ENCODE results near the gene SOX1. TPM values are rescaled to one million over a fixed set of nuclear protein-coding genes. Genes with fewer than 3 reads are reported as not detected.
A peak's percentile ranks its signal among the peaks of the same experiment; 100 is the strongest.

SOX1 gene
- polyA plus RNA-seq, 1 donor = not detected

- DNase-seq = no peak
These were observed 7.3 kb upstream of the SOX1 start for GRCh38 chr13:112059457-112060281.

DNA sequence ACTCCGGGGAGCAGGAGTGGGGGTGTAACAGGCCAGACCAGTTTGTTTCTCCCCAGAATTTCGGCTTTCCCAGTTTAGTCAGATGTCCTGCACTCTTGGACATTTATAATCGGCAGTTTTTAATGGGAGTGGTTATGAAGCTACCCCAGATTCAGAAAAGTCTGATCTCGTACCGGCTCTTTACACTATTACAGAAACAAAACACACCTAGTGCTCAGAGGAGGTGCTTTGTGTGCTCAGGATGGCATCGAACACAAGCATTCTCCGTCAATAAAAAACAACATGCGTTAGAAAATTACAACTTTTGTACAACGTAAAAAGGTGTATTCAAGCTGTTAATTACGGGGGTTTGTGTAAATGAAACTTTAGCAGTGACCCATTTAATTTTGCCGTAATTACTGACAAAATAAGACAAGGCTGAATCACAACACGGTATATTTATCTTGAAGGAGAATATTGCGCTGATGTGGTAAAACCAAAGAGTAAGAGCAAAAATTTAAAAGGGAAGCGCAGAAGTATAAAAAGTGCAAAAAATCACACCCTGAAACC, 6.6 kb upstream of the SOX1 start:
- DNase-seq = no peak

DNA sequence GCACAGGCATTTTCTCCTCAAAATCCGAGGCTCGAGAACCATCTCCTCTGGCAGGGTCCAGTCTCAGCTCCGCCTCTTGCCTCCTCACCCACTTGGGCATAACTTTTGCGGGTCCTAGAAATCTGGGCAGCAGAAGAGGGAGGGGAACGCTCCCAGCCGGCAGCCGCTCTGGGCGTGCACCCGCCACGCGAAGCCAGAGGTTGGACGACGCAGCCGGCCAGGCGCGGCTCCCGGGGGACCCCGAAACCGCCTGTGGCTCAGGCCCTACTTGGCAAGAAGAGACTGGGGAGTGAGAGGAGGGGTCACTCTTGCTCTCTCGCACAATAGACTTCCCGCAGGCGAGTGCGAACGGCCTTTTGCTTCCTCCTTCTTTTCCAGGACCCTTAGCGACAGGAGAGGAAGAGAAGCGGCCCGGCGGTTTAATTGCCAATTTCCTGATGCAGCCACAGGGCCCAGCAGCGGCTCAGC, 6.0 kb upstream of the SOX1 start:
- DNase-seq = no peak

GRCh38 chr13:112061367-112062061, 5.4 kb upstream of the SOX1 start:
- no peak for DNase-seq

DNA sequence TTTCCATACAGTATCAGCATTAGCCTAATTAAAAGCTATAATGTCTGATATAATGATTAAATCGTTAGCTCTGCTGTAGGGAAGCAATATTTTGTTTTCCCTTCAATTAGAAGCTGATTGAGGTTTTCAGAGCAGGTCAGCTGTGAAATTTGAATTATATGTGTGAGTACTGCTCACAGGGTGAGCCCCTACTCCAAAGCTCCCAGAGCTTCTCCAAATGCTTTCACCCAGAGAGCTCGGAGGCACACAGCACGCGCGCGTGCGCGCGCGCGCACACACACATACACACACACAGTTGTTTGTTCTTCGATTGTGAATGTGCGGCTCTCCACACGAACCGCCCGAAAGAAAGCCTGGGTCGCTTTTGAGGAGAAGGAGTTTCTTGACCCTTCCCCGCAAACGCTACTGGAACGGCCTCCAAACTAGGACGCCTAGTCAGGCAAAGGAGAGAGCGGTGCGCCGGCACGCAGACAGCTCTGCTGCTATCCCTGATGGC, 4.8 kb upstream of the SOX1 start:
- DNase-seq = no peak

DNA sequence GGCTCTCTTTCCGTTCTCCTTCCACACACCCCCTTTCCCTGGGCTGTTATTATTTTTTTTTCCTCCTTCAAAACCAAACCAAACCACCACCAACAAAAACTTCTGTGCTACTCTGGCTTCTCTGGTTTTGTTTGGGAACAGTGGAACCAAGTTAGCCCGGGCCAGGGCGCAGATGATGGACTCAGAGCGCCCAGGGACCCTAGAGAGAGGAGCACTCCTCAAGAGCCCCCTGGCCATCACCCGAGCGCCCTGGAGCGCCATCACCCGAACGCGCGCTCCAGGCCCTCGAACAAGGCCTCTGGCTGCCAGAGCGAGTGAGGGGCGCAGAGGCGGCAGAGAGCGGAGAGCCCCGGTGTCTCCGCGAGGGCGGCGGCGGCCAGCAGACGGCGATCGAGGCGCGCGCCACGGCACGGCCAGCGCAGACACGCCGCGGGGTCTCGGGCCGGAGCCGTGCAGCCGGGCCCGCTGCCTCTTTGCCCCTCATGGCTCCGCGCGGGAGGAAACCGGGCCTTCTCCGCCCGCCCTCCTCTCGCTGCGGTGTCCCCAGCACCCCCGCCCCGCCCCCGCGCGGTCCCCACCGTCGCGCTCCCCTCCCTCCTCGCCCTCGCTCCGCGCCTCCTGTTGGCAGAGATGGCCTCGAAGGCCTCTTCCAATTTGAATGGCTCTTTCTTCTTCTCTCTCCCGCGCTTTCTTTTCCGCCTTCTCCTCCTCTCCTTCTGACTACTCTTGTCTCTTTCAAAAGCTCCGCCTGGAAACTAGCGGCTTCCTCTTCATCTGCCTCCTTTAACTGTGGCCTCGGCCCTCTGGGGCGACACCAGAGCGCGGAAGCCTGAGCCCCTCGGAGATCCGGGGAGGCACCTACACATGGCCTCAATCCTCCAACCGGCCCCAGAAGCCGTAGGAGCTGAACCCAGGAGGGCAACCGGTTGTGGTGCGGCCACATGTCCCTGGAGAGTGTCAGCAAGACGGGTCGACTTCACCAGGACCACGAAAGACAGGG, 4.1 kb upstream of the SOX1 start:
- DNase-seq = no peak

DNA sequence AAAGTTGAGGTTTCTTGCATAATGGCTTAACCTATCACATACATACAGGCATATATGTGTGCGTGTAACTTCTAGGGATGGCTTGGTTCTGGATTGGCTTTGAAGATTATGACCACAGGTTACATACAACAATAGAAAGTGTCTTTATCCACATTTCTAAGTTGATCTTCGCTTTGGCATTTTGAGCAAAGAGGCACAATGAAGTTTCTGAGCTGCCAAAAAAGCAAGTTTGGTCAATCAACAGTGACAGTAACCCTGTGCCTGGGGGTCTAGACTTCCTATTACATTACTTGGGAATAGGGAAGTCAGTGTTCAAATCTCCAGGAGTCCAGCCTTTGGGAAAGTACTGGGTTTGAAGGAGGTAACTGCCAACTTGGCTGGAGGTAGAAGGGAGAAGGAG, 3.1 kb upstream of the SOX1 start:
- no peak for DNase-seq

GRCh38 chr13:112064222-112064621, 2.7 kb upstream of the SOX1 start:
- no peak for DNase-seq

- no peak for DNase-seq
These were observed 1.5 kb upstream of the SOX1 start for GRCh38 chr13:112065521-112065866.

DNA sequence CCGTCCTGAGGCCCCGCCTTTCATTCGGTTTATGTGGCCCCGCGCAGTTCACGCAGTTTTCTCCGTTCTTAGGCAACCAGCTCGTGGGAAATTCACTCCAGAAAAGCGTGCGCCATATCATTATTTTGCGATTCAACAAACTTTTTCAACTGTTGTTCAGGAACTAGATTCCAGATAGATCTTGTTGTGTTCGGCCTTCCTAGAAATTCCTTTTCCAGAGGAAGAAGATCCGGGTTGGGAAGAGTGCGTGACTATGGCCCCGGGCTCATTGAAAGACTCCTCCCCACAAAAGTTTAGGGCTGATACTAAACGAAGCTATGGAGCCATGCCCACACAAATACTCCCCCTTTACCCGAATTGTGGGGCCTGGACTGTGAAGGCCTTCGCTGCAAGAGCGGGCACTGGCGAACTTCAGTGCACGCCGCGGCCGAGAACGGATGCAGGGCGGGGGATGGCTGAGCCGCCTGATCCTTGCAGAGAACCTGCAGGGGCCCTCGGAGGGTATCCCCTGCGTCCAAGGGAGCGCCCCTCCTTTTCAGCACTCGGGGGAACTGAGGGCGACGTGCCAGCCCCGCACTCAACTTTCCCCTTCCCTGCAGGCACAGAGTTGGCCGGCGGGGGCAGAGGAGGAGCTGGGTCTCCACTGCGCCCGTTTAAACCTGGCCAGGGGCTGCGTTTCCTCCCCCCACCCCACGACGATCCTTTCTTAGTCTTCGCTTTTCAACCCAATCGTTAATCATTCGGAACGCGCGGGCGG, 904 bp upstream of the SOX1 start:
- no peak for DNase-seq

- no peak for DNase-seq
These were observed 335 bp upstream of the SOX1 start for GRCh38 chr13:112066624-112067004.

DNA sequence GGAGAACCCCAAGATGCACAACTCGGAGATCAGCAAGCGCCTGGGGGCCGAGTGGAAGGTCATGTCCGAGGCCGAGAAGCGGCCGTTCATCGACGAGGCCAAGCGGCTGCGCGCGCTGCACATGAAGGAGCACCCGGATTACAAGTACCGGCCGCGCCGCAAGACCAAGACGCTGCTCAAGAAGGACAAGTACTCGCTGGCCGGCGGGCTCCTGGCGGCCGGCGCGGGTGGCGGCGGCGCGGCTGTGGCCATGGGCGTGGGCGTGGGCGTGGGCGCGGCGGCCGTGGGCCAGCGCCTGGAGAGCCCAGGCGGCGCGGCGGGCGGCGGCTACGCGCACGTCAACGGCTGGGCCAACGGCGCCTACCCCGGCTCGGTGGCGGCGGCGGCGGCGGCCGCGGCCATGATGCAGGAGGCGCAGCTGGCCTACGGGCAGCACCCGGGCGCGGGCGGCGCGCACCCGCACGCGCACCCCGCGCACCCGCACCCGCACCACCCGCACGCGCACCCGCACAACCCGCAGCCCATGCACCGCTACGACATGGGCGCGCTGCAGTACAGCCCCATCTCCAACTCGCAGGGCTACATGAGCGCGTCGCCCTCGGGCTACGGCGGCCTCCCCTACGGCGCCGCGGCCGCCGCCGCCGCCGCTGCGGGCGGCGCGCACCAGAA, 1.1 kb downstream of the SOX1 start:
- DNase-seq = no peak

DNA sequence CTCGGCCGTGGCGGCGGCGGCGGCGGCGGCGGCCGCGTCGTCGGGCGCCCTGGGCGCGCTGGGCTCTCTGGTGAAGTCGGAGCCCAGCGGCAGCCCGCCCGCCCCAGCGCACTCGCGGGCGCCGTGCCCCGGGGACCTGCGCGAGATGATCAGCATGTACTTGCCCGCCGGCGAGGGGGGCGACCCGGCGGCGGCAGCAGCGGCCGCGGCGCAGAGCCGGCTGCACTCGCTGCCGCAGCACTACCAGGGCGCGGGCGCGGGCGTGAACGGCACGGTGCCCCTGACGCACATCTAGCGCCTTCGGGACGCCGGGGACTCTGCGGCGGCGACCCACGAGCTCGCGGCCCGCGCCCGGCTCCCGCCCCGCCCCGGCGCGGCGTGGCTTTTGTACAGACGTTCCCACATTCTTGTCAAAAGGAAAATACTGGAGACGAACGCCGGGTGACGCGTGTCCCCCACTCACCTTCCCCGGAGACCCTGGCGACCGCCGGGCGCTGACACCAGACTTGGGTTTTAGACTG, 1.7 kb downstream of the SOX1 start:
- DNase-seq = no peak

DNA sequence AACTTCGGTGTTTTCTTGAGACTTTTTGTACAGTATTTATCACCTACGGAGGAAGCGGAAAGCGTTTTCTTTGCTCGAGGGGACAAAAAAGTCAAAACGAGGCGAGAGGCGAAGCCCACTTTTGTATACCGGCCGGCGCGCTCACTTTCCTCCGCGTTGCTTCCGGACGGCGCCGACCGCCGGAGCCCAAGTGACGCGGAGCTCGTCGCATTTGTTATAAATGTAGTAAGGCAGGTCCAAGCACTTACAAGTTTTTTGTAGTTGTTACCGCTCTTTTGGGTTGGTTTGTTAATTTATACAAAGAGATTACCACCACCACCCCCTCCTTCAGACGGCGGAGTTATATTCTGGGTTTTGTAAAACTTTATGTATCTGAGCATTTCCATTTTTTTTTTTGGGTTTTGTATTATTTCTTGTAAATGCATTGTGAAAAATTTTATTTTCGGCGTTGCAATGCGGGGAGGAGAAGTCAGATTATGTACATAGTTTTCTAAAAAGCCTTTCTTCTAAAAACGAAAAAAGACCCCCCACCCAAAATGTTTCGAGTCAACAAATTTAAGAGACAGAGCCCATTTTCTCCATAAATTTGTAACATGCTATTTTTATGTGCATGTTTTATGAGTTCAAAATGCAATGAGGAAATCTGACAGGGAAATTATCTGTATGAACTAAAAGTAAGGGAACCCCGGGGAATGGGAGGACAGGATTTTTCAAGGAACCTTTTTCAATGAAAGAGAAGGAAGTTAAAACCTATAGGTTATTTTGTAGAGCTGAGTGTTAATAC, 2.3 kb downstream of the SOX1 start:
- no peak for DNase-seq

GRCh38 chr13:112069845-112070251, 2.9 kb downstream of the SOX1 start:
- no peak for DNase-seq

DNA sequence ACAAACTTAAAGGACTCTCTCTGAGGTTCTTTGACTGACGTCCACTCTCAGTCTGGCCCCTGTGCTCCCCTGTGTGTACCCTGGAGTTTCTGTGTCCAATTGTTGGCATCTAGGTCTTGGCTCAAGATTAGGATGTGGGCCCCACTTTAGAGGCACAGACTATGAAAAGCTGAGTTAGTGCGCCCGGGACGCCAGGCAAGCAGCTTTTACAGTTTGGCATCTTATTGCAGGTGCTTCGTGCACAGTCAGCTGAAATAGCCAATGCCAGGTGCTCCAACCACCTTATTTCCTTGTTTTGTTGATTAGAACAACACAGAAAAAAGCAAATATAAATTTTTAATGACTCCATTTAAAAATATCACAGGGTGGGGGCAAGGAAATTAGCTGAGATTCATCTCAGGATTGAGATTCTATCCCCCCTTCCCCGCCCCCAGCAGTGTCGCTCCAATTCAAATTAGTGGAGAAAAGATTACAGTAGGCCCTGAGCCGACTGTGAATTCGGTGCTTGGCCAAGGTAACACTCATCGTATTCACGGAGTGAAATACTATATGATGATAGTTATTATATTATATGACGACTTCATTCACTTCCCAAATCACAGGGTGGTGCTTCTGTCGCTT, 4.3 kb downstream of the SOX1 start:
- DNase-seq = no peak

- DNase-seq = no peak
These were observed 5.0 kb downstream of the SOX1 start for GRCh38 chr13:112071723-112072533.

DNA sequence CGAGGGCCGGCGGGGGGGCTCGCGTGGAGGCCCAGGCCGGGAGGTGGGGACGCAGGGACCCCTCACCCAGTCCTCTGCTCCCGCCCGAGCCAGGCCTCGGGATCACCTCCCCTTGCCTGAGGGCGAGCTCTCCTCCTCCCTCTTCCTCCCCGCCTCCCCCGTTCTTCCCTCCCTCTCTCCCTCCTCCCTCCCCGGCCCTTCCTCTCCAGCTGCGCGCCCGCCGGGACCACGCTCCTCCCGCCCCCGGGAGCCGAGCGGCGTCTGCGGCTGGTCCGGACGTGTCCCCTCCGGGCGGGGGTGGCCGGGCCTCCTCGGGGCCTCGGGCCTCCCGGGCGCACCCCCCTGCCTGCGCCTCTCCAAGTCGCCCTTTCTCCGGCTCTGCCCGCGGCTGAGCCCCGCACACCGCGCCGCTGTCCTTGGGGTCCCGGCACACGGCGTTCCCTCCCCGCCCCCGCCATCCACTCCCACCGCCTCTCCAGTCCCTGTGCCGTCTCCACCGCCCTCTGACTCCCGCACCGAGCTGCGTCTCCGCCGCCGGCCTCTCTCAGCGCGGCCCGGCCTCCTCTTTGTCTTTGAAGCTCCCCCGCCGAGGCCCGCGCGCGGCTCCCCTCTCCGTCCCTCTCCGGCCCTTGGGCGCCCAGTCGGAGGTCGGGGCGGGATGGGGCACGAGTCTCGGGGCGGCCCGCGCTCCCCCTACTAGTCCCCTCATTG, 5.7 kb downstream of the SOX1 start:
- DNase-seq = peak; percentile 41
